Spleen (tissue), 11 donors: ENCODE measurements around the gene RAB3IL1. TPM values are rescaled to one million over a fixed set of nuclear protein-coding genes. Genes with fewer than 3 reads are reported as not detected.
"Not testable (repeated sequence)": the region's sequence is repeated elsewhere in the genome, so short reads cannot be mapped to it uniquely, and the experiment has no call there.

ENCODE experiments used
- DNase-seq: peaks from one replicate; pipeline ENCODE4 v3.0.0-alpha.2; 2020
- H3K27ac ChIP-seq, 8 donors: fragments of 200-600 bp; sonication (generic) in 7 of 8; 1 replicate in 4 of 8; 2 replicates in 4 of 8; pipeline versions ENCODE4 v1.5.0 to v1.8.0; 2016 to 2021; ENCODE audit warnings: inconsistent platforms in 4 of 8, mild to moderate bottlenecking in 4 of 8, moderate library complexity in 1 of 8
- H3K27me3 ChIP-seq, 7 donors: fragments of 200-600 bp; sonication (generic) in 6 of 7; replicated peaks in 1 of 7; 1 replicate in 4 of 7; 2 replicates in 3 of 7; pipeline versions ENCODE4 v1.5.0 to v1.8.0; 2016 to 2021; ENCODE audit warnings: inconsistent platforms in 3 of 7, mild to moderate bottlenecking in 1 of 7
- H3K36me3 ChIP-seq, 6 donors: fragments of 200-600 bp; sonication (generic) in 5 of 6; 1 replicate in 4 of 6; 2 replicates in 2 of 6; pipeline versions ENCODE4 v1.5.0 to v1.8.0; 2016 to 2021; ENCODE audit warnings: inconsistent platforms in 2 of 6
- H3K4me1 ChIP-seq, 6 donors: fragments of 200-600 bp; sonication (generic) in 5 of 6; 1 replicate in 3 of 6; 2 replicates in 3 of 6; pipeline versions ENCODE4 v1.5.0 to v1.8.0; 2016 to 2021; ENCODE audit warnings: inconsistent platforms in 3 of 6
- H3K4me3 ChIP-seq, 8 donors: fragments of 200-600 bp; sonication (generic) in 7 of 8; 1 replicate in 4 of 8; 2 replicates in 4 of 8; pipeline versions ENCODE4 v1.5.0 to v1.8.0; 2016 to 2021; ENCODE audit warnings: inconsistent platforms in 4 of 8, mild to moderate bottlenecking in 4 of 8, moderate library complexity in 2 of 8
- H3K9me3 ChIP-seq, 8 donors: fragments of 200-600 bp; sonication (generic) in 7 of 8; 1 replicate in 4 of 8; 2 replicates in 4 of 8; pipeline versions ENCODE4 v1.5.0 to v1.8.0; 2016 to 2021; ENCODE audit warnings: inconsistent platforms in 4 of 8
- POLR2A ChIP-seq, 3 donors: fragments of 450-650 bp; IDR thresholded peaks; one replicate each; pipeline ENCODE4 v1.5.1; 2017; ENCODE audit warnings: antibody characterized with exemption in 3 of 3, mild to moderate bottlenecking in 1 of 3
- POLR2AphosphoS5 ChIP-seq, 3 donors: sonication (generic); formaldehyde crosslinking; IDR thresholded peaks; one replicate each; pipeline ENCODE4 v1.5.1; 2017; ENCODE audit warnings: antibody characterized with exemption in 3 of 3
- WGBS, 5 donors: extraction: QIAGEN DNeasy Blood & Tissue Kit in 3 of 5; methylation state at CpG; one replicate each; pipeline versions ENCODE4 v1.1.5 to v1.1.7; 2013 to 2018; 5-methylcytosine and 5-hydroxymethylcytosine counted together
- intact Hi-C: fragments of 100-400 bp; cut with DNase I; formaldehyde crosslinking; loops from one replicate; pipeline ENCODE4 v1.15.0; 2023; ENCODE audit warnings: low total_unique reads
- polyA plus RNA-seq, 3 donors: library from polyadenylated mRNA; stranded (reverse); fragments of 200-250 nt; gene quantifications; one replicate each; pipeline ENCODE4 v1.2.1, GENCODE V29; 2013
- total RNA-seq, 7 donors: library from RNA; depleted of rRNA in 3 of 7; stranded (reverse); fragments of >200 nt in 3 of 7; fragmentation: NEBNext Ultra II Directional in 4 of 7; extraction: Animal tissue kit (Norgen Biotek cat#: 25700) in 4 of 7; gene quantifications; one replicate each; pipeline versions ENCODE4 v1.1.0 to v1.2.1, GENCODE V29; 2016 to 2021
- TF ChIP-seq, protein P1 (sequence below), 11 experiments: fragments of 200-600 bp in 7 of 11; fragments of 450-650 bp in 4 of 11; sonication (generic) in 4 of 11; IDR thresholded peaks in 8 of 11; conservative IDR thresholded peaks in 3 of 11; 1 replicate in 7 of 11; 2 replicates in 4 of 11; pipeline versions ENCODE4 v1.4.0 to v1.8.0; 2016 to 2021; ENCODE audit warnings: antibody characterized with exemption in 11 of 11, inconsistent platforms in 4 of 11, mild to moderate bottlenecking in 1 of 11
- donor health status: healthy with polysubstance abuse.
- donor health status: DM: no; HTN: no; CAD: no; lungs with moderate emphysema.
- donor health status: DM: no; HTN: no; CAD: no.
- donor health status: Bipolar disorder and iron deficiency.
- donor health status: healthy.
- donor health status: DM: no; HTN: no; CAD: no.
- donor health status: DM: yes; HTN: yes; CAD: no.

RAB3IL1 gene
- total and polyA plus RNA-seq, 10 donors: 6.5 to 57.1 (median 34.6) TPM

DNA sequence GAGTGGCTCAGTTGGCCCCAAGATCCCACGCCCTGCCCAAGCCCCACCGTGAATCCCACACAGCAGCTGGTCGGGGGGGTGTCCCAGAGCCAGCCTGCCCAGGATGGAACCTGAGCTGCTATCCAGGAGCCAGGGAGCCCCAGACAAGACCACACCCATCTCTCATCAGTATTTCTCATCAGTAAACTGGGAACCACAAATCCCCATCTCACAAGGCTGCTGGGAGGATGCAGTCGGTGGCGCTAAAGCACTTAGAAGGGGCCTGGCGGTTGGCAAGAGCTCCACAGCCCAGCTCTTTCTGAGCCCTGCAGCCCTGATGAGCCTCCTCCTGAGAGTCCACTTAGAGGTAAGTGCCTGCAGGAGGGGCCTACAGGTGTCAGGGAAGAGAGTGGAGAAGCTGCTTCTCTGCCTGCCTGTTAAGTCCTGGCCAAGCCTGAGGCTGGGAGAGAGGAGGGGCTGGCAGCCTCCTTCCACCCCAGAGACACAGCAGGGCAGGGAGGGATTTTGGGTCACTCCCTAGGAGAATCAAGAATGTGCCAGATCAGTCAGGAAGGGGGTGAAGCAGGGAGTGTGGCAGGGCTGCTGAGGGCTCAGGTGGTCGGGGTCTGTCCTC lies 32.1 kb downstream of the RAB3IL1 start:
- no peak for TF ChIP-seq POLR2A (IDR thresholded peaks at IDR 0.05)
- TF ChIP-seq, protein P1, sequence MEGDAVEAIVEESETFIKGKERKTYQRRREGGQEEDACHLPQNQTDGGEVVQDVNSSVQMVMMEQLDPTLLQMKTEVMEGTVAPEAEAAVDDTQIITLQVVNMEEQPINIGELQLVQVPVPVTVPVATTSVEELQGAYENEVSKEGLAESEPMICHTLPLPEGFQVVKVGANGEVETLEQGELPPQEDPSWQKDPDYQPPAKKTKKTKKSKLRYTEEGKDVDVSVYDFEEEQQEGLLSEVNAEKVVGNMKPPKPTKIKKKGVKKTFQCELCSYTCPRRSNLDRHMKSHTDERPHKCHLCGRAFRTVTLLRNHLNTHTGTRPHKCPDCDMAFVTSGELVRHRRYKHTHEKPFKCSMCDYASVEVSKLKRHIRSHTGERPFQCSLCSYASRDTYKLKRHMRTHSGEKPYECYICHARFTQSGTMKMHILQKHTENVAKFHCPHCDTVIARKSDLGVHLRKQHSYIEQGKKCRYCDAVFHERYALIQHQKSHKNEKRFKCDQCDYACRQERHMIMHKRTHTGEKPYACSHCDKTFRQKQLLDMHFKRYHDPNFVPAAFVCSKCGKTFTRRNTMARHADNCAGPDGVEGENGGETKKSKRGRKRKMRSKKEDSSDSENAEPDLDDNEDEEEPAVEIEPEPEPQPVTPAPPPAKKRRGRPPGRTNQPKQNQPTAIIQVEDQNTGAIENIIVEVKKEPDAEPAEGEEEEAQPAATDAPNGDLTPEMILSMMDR (IDR thresholded peaks at IDR 0.05 in 8 of 11, conservative IDR thresholded peaks at IDR 0.05 in 3 of 11): no peak
- no peak for TF ChIP-seq POLR2AphosphoS5 (IDR thresholded peaks at IDR 0.05)
- Histone ChIP-seq H3K36me3 (no peaks in the 10 kb centered on the region), H3K4me1 (peaks cover 8 to 48% (median 31%) of the 10 kb centered on the region in 6 donors), H3K9me3 (no peaks in the 10 kb centered on the region), H3K4me3 (no peak overlapping the region), H3K27me3 (peaks cover 0 to under 1% (median 0%) of the 10 kb centered on the region in 7 donors), H3K27ac (no peak overlapping the region)
- intact Hi-C loops: no loop called here
- DNase-seq: no peak
- WGBS, 5 donors: 86 to 98% (median 88%) methylated on average over 4 to 7 of the region's 7 CpGs

DNA sequence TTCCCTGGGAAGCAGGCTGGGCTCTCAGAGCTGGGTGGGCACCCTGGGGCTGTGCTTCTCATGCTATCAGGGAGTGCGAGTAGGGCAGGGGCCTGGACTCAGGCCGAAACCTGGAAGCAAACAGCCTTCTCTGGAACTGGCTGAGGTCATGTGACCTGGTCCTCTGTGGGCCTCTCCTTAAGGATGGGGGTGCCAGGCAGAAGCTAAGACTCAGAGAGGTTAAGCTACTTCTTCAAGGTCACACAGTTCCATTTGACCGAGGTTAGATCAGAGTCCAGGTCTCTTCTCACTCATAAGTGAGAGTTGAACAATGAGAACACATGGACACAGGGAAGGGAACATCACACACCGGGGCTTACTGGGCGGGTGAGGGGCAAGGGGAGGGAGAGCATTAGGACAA lies 33.4 kb downstream of the RAB3IL1 start:
- DNase-seq: no peak
- intact Hi-C loops: no loop called here
- Histone ChIP-seq H3K36me3 (peaks cover 0 to 6% (median under 1%) of the 10 kb centered on the region in 6 donors), H3K27me3 (no peaks in the 10 kb centered on the region), H3K27ac (no peak overlapping the region), H3K4me1 (peaks cover 3 to 49% (median 26%) of the 10 kb centered on the region in 6 donors), H3K9me3 (no peaks in the 10 kb centered on the region), H3K4me3 (no peak overlapping the region)
- 83 to 94% (median 93%) methylated on average over 5 of the region's 5 CpGs for WGBS, 5 donors
- TF ChIP-seq, protein P1 (IDR thresholded peaks at IDR 0.05 in 8 of 11, conservative IDR thresholded peaks at IDR 0.05 in 3 of 11): no peak
- TF ChIP-seq POLR2AphosphoS5 (IDR thresholded peaks at IDR 0.05) (no peak), POLR2A (IDR thresholded peaks at IDR 0.05) (no peak)

DNA sequence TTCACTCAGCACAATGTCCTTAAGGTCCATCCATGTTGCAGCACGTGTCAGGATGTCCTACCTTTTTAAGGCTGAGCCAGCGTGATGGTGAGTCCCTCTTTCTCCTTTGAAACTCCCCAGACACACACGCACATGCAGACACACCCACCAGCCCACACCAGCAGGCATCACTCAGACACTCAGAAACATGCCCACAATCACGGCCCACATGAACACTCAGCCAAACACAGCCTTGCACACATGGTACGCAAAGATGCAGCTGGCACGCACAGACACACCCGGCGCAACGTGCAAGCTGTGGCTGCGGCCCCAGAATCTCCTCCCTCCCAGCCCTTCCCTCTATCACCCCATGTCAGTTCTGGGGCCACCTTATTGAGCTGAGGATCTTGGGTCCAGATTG lies 34.0 kb downstream of the RAB3IL1 start:
- Histone ChIP-seq H3K9me3 (no peaks in the 10 kb centered on the region), H3K4me1 (peaks cover 3 to 44% (median 21%) of the 10 kb centered on the region in 6 donors), H3K27me3 (no peaks in the 10 kb centered on the region), H3K27ac (no peak overlapping the region), H3K4me3 (no peak overlapping the region), H3K36me3 (peaks cover 0 to 13% (median 3%) of the 10 kb centered on the region in 6 donors)
- DNase-seq: no peak
- intact Hi-C loops: no loop called here
- TF ChIP-seq POLR2A (IDR thresholded peaks at IDR 0.05) (no peak), POLR2AphosphoS5 (IDR thresholded peaks at IDR 0.05) (no peak)
- TF ChIP-seq, protein P1 (IDR thresholded peaks at IDR 0.05 in 8 of 11, conservative IDR thresholded peaks at IDR 0.05 in 3 of 11): no peak
- WGBS, 5 donors: 91 to 95% (median 93%) methylated on average over 10 of the region's 10 CpGs

DNA sequence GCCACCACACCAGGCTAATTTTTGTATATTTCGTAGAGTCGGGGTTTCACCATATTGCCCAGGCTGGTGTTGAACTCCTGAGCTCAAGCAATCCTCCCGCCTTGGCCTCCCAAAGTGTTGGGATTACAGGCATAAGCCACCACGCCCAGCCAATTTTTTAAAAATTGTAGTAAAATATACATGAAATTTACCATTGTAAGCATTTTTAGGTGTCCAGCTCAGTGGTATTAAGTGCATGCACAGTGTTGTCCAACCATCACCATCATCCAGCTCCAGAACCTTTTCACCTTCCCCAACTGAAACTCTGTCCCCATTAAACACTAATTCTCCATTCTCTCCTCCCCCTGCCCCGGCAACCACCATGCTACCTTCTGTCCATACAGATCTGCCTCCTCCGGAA lies 34.5 kb downstream of the RAB3IL1 start:
- peaks cover 0 to 39% (median 19%) of the 10 kb centered on the region in 6 donors for H3K4me1 ChIP-seq
- no peak for DNase-seq
- H3K9me3 ChIP-seq: no peaks in the 10 kb centered on the region
- no peak overlapping the region for H3K27ac ChIP-seq
- no peaks in the 10 kb centered on the region for H3K27me3 ChIP-seq
- intact Hi-C loops: no loop called here
- no peak overlapping the region for H3K4me3 ChIP-seq
- TF ChIP-seq, protein P1 (IDR thresholded peaks at IDR 0.05 in 8 of 11, conservative IDR thresholded peaks at IDR 0.05 in 3 of 11): no peak
- no peak for TF ChIP-seq POLR2A (IDR thresholded peaks at IDR 0.05)
- no peak for TF ChIP-seq POLR2AphosphoS5 (IDR thresholded peaks at IDR 0.05)
- 81 to 93% (median 84%) methylated on average over 6 of the region's 6 CpGs for WGBS, 5 donors
- H3K36me3 ChIP-seq: peaks cover 0 to 17% (median 3%) of the 10 kb centered on the region in 6 donors

DNA sequence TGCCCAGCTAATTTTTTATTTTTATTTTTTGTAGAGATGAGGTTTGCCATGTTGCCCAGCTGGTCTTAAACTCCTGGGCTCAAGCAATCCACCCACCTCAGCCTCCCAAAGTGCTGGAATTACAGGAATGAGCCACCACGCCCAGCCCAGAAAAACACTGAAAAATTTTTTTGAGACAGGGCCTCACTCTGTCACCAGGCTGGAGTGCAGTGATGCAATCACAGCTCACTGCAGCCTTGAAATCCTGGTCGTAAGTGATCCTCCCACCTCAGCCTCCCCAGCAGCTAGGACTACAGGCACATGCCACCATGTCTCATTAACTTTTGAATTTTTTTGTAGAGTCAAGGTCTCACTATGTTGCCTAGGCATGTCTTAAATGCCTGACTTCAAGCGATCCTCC lies 35.1 kb downstream of the RAB3IL1 start:
- intact Hi-C loops, DNase-seq, H3K4me3 ChIP-seq, H3K27me3 ChIP-seq, H3K9me3 ChIP-seq, H3K27ac ChIP-seq: not testable (repeated sequence)
- peaks cover 0 to 18% (median 3%) of the 10 kb centered on the region in 6 donors for H3K36me3 ChIP-seq
- 77 to 93% (median 92%) methylated on average over 3 of the region's 3 CpGs for WGBS, 5 donors
- H3K4me1 ChIP-seq: peaks cover 0 to 33% (median 15%) of the 10 kb centered on the region in 6 donors
